Left ventricle myocardium superior (tissue), 1 donor: Measurements from ENCODE around the gene PAQR7. TPM values are rescaled to one million over a fixed set of nuclear protein-coding genes. Genes with fewer than 3 reads are reported as not detected.

Experiments used
- ATAC-seq: fragments of 200-7000 bp; cut with Tn5 transposase; one replicate; pipeline ENCODE4 v1.9.1; 2020; ENCODE audit warnings: mild to moderate bottlenecking, moderate library complexity
- DNase-seq: peaks from one replicate; pipeline ENCODE4 v3.0.0-alpha.2; 2020
- intact Hi-C: fragments of 100-400 bp; cut with micrococcal nuclease; formaldehyde crosslinking; loops from one replicate; pipeline ENCODE4 v1.11.0; 2022
- total RNA-seq: library from RNA; stranded (reverse); fragmentation: NEBNext Ultra II Directional; extraction: Animal tissue kit (Norgen Biotek cat#: 25700); gene quantifications from one replicate; pipeline ENCODE4 v1.2.1, GENCODE V29; 2021
- donor health status: DM: no; HTN: yes; CAD: no; lungs with severe emphysema.

PAQR7 gene
- total RNA-seq, 1 donor from 2014 or later: 2.0 TPM

GRCh38 chr1:25877155-25877554 is 1.6 kb upstream of the PAQR7 start:
- intact Hi-C loops: no loop called here
- ATAC-seq (no peak), DNase-seq (no peak)

- intact Hi-C loops: no loop called here
- ATAC-seq (no peak), DNase-seq (no peak)
Observed at GRCh38 chr1:25876693-25877077, 1.2 kb upstream of the PAQR7 start.

- intact Hi-C loops: no loop called here
- ATAC-seq: peak; percentile 64
- no peak for DNase-seq
Observed at GRCh38 chr1:25875856-25876692, 566 bp upstream of the PAQR7 start.

- intact Hi-C loops: no loop called here
- no peak for ATAC-seq
- no peak for DNase-seq
Observed at GRCh38 chr1:25874635-25875153, 814 bp downstream of the PAQR7 start.

- ATAC-seq (no peak), DNase-seq (no peak)
- intact Hi-C loops: no loop called here
Observed at GRCh38 chr1:25874209-25874608, 1.3 kb downstream of the PAQR7 start.

- DNase-seq (no peak), ATAC-seq (no peak)
- intact Hi-C loops: no loop called here
Observed at GRCh38 chr1:25873120-25873519, 2.4 kb downstream of the PAQR7 start.

- intact Hi-C loops: no loop called here
- no peak for DNase-seq
- ATAC-seq: no peak
Observed at GRCh38 chr1:25872713-25873112, 2.8 kb downstream of the PAQR7 start.

GRCh38 chr1:25871704-25872494 is 3.6 kb downstream of the PAQR7 start:
- intact Hi-C loops: no loop called here
- no peak for DNase-seq
- no peak for ATAC-seq

GRCh38 chr1:25871086-25871703 is 4.3 kb downstream of the PAQR7 start:
- ATAC-seq (no peak), DNase-seq (no peak)
- intact Hi-C loops: no loop called here

- DNase-seq (no peak), ATAC-seq (no peak)
- intact Hi-C loops: no loop called here
Observed at GRCh38 chr1:25870614-25871013, 4.9 kb downstream of the PAQR7 start.

- ATAC-seq: no peak
- no peak for DNase-seq
- intact Hi-C loops: no loop called here
Observed at GRCh38 chr1:25869909-25870606, 5.5 kb downstream of the PAQR7 start.

- intact Hi-C loops: no loop called here
Observed at GRCh38 chr1:25867210-25867991, 8.1 kb downstream of the PAQR7 start.

GRCh38 chr1:25866288-25866687 is 9.2 kb downstream of the PAQR7 start:
- DNase-seq: no peak
- no peak for ATAC-seq
- intact Hi-C loops: no loop called here

More at GRCh38 chr1:25867210-25867991, 8.1 kb downstream of the PAQR7 start:
- DNase-seq (no peak), ATAC-seq (no peak)

GRCh38 chr1:25864434-25864833 is 11.1 kb downstream of the PAQR7 start:
- intact Hi-C loops: no loop called here
- ATAC-seq: no peak
- DNase-seq: no peak

GRCh38 chr1:25863486-25864262 is 11.8 kb downstream of the PAQR7 start:
- intact Hi-C loops: no loop called here
- ATAC-seq: no peak
- DNase-seq: no peak

GRCh38 chr1:25862785-25863485 is 12.6 kb downstream of the PAQR7 start:
- ATAC-seq (no peak), DNase-seq (no peak)

More at GRCh38 chr1:25862785-25863485, 12.6 kb downstream of the PAQR7 start:
- intact Hi-C loops: no loop called here
